ENCODE data around the gene PHACTR1. TPM values are rescaled to one million over a fixed set of nuclear protein-coding genes. Genes with fewer than 3 reads are reported as not detected.

PHACTR1 gene
- polyA plus RNA-seq, 1 of the 3 experiments (the other 2 are of a cell fraction), result 0.12 TPM

- no peak overlapping the region for H3K9ac ChIP-seq
- H4K20me1 ChIP-seq (ENCODE audit: insufficient read depth), result no peaks in the 10 kb centered on the region
- H3K4me2 ChIP-seq, result no peak overlapping the region
- no peak overlapping the region for H2AFZ ChIP-seq (ENCODE audit: low read depth)
- ChIA-PET POLR2A (no interaction called here), CTCF (no interaction called here)
- no peaks in the 10 kb centered on the region; a peak in 1 of 4 replicates for H3K4me1 ChIP-seq (ENCODE audit: control insufficient read depth in 1 of 2, insufficient read depth in 2 of 2, low read depth in 1 of 2, low read length in 1 of 2)
- H3K79me2 ChIP-seq (ENCODE audit: insufficient read depth), result no peaks in the 10 kb centered on the region
- WGBS (ENCODE audit: low lambda C conversion rate), result 63% methylated on average over 4 of the region's 4 CpGs
- no peak for DNase-seq
- no peak overlapping the region for H3K27ac ChIP-seq (ENCODE audit: low read depth in 2 of 2, low read length in 1 of 2)
- no peak for TF ChIP-seq RFX5 (IDR thresholded peaks at IDR 0.05; ENCODE audit: low read length)
- no peak for TF ChIP-seq MEF2A (IDR thresholded peaks at IDR 0.05; ENCODE audit: borderline replicate concordance, low read depth)
- TF ChIP-seq YY1 (IDR thresholded peaks at IDR 0.05; ENCODE audit: low read depth), result no peak
- TF ChIP-seq NFIC (IDR thresholded peaks at IDR 0.05; ENCODE audit: borderline replicate concordance), result no peak
- no peak for TF ChIP-seq FOXM1 (IDR thresholded peaks at IDR 0.05; ENCODE audit: low read depth)
- no peaks in the 10 kb centered on the region for H3K9me2 ChIP-seq
- no peaks in the 10 kb centered on the region for H3K27me3 ChIP-seq (ENCODE audit: insufficient read depth)
- 0 out of 2 replicates have a peak, but pooled peaks cover 4% of the 10 kb centered on the region for H3K9me3 ChIP-seq
- no peaks in the 10 kb centered on the region for H3K36me3 ChIP-seq (replicated peaks in 1 of 2; ENCODE audit: control insufficient read depth in 1 of 2, insufficient read depth in 2 of 2, low read length in 1 of 2)
- H3K4me3 ChIP-seq (ENCODE audit: low read depth in 2 of 2, low read length in 1 of 2), result no peak overlapping the region
- no peaks in the 10 kb centered on the region for H3F3A ChIP-seq (replicated peaks; ENCODE audit: insufficient read depth)
These were observed 364.6 kb downstream of the PHACTR1 start for GRCh38 chr6:13081189-13081563.

GRCh38 chr6:13089296-13089994 is 372.9 kb downstream of the PHACTR1 start:
- no peaks in the 10 kb centered on the region for H3K36me3 ChIP-seq (replicated peaks in 1 of 2; ENCODE audit: control insufficient read depth in 1 of 2, insufficient read depth in 2 of 2, low read length in 1 of 2)
- H3K79me2 ChIP-seq (ENCODE audit: insufficient read depth), result no peaks in the 10 kb centered on the region
- no peak for TF ChIP-seq USF1 (IDR thresholded peaks at IDR 0.05; ENCODE audit: borderline replicate concordance, low read depth)
- TF ChIP-seq TAF1 (IDR thresholded peaks at IDR 0.05; ENCODE audit: borderline replicate concordance, low read depth, low read length), result no peak
- no peak for TF ChIP-seq POLR2AphosphoS5 (IDR thresholded peaks at IDR 0.05; ENCODE audit: low read depth, low read length)
- no peak for TF ChIP-seq PBX3 (IDR thresholded peaks at IDR 0.05)
- no peaks in the 10 kb centered on the region for H3K9me2 ChIP-seq
- WGBS (ENCODE audit: low lambda C conversion rate), result 60% methylated on average over 7 of the region's 7 CpGs
- 0 out of 2 replicates have a peak, but pooled peaks cover 4% of the 10 kb centered on the region for H3K9me3 ChIP-seq
- no peak overlapping the region for H3K9ac ChIP-seq
- no peak overlapping the region for H2AFZ ChIP-seq (ENCODE audit: low read depth)
- no peaks in the 10 kb centered on the region for H3F3A ChIP-seq (replicated peaks; ENCODE audit: insufficient read depth)
- no peak overlapping the region for H3K4me2 ChIP-seq
- no peak overlapping the region for H3K27ac ChIP-seq (ENCODE audit: low read depth in 2 of 2, low read length in 1 of 2)
- ChIA-PET POLR2A (no interaction called here), CTCF (no interaction called here)
- H3K4me1 ChIP-seq (ENCODE audit: control insufficient read depth in 1 of 2, insufficient read depth in 2 of 2, low read depth in 1 of 2, low read length in 1 of 2), result peaks cover 0 to 2% of the 10 kb centered on the region in 2 experiments; a peak in 1 of 4 replicates
- no peaks in the 10 kb centered on the region for H4K20me1 ChIP-seq (ENCODE audit: insufficient read depth)
- H3K27me3 ChIP-seq (ENCODE audit: insufficient read depth), result no peaks in the 10 kb centered on the region
- no peak overlapping the region for H3K4me3 ChIP-seq (ENCODE audit: low read depth in 2 of 2, low read length in 1 of 2)
- no peak for DNase-seq

GRCh38 chr6:13091192-13091591 is 374.6 kb downstream of the PHACTR1 start:
- Histone ChIP-seq H3K36me3 (replicated peaks in 1 of 2; ENCODE audit: control insufficient read depth in 1 of 2, insufficient read depth in 2 of 2, low read length in 1 of 2) (no peaks in the 10 kb centered on the region), H3K4me2 (no peak overlapping the region), H3K9me3 (no peaks in the 10 kb centered on the region), H4K20me1 (ENCODE audit: insufficient read depth) (no peaks in the 10 kb centered on the region), H3F3A (replicated peaks; ENCODE audit: insufficient read depth) (no peaks in the 10 kb centered on the region), H3K4me1 (ENCODE audit: control insufficient read depth in 1 of 2, insufficient read depth in 2 of 2, low read depth in 1 of 2, low read length in 1 of 2) (peaks cover 0 to 2% of the 10 kb centered on the region in 2 experiments; a peak in 2 of 4 replicates), H3K9ac (no peak overlapping the region), H3K9me2 (no peaks in the 10 kb centered on the region), H2AFZ (ENCODE audit: low read depth) (no peak overlapping the region), H3K27ac (ENCODE audit: low read depth in 2 of 2, low read length in 1 of 2) (no peak overlapping the region), H3K4me3 (ENCODE audit: low read depth in 2 of 2, low read length in 1 of 2) (no peak overlapping the region), H3K27me3 (ENCODE audit: insufficient read depth) (no peaks in the 10 kb centered on the region), H3K79me2 (ENCODE audit: insufficient read depth) (no peaks in the 10 kb centered on the region)
- DNase-seq, result no peak
- CTCF ChIA-PET, result interaction anchor here (0.6 to 0.8 kb wide), 2 partner anchors 8 to 1858 kb away, joined by 4 read pairs; no protein-coding TSS in a partner anchor
- POLR2A ChIA-PET, result no interaction called here
- TF ChIP-seq REST (IDR thresholded peaks at IDR 0.05; ENCODE audit: low read depth, low read length), result no peak
- TF ChIP-seq SMC3 (IDR thresholded peaks at IDR 0.05; ENCODE audit: low read depth, low read length), result no peak
- TF ChIP-seq GABPA (IDR thresholded peaks at IDR 0.05; ENCODE audit: low read depth), result no peak
- no peak for TF ChIP-seq EZH2phosphoT487 (IDR thresholded peaks at IDR 0.05; ENCODE audit: borderline replicate concordance, low read depth)
- no peak for TF ChIP-seq ELF1 (IDR thresholded peaks at IDR 0.05)
- no peak for TF ChIP-seq MAX (IDR thresholded peaks at IDR 0.05; ENCODE audit: low read depth)
- TF ChIP-seq TCF12 (IDR thresholded peaks at IDR 0.05), result no peak
- TF ChIP-seq TEAD4 (IDR thresholded peaks at IDR 0.05; ENCODE audit: borderline replicate concordance, insufficient read depth), result no peak
- 46% methylated on average over 6 of the region's 6 CpGs for WGBS (ENCODE audit: low lambda C conversion rate)

Measured in SK-N-SH (cell line).